Cerebellar nuclear complex (tissue), 1 donor: Measurements from ENCODE around the gene OR9A2.
"Not testable (repeated sequence)": the region's sequence is repeated elsewhere in the genome, so short reads cannot be mapped to it uniquely, and the experiment has no call there.

Source experiments
- DNase-seq, 2 experiments: peaks; one replicate each; lab custom pipeline; 2025; lab: John Stamatoyannopoulos, UW

The OR9A2 gene

DNA sequence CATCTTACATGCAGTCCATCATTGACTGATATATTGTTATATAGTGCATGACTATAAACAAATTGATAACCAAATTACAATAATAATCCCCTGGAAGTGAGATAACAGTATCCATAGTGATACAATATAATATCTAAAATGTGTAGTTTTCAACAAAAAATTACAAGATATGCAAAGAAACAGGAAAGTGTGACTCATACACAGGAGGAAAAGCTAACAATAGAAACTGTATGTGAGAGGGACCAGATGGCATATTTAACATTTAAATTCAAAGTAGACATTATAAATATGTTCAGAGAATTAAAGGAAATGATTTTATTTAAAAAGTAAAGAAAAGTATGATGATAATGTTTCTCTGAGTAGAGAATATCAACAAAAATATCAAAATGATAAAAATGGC lies 8.0 kb downstream of the OR9A2 start:
- DNase-seq = no peak

DNA sequence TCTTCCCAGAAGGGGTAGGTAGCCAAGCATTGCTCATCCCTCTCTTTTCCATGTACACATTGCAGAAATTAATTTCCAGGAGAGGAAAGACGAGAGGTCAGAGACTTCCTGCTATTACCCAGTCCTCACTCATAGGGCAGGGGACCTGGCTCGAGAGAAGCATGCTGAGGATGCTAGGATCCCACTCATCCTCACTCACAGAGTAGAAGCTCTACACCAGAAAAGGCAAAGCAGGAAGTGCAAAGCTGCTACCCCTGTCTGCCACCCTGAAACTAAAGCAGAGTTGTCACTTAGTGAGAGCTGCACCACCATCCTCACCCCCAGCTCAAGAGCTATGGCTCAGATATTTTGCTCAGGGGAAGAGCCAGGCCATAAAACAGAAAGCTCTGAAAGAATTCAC lies 9.9 kb downstream of the OR9A2 start:
- no peak for DNase-seq

DNA sequence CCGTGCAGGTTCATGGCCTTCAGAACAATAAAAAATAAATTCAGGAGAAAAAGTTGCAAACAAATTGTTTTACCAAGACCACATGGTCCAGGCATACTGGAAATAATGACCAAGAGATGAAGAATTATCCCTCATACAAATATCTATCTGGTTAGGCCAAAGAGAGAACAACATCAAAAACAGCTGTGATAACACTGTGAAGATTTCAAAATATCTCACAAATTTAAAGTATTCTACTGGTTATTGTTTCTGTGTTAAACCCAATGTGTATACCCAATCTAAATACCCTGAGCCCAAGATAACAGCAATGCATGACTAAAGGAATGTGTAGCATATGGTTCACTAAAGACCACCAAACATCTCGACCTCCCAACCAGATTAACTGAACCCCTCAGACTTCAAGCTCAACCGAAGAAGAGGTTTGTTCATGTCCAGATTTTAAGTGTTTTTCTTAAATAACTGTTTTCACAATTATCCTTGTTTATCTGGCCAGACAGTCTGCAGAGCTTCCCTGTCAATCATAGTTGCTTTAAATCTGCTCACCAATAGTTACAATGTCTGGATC lies 10.9 kb downstream of the OR9A2 start:
- DNase-seq = no peak

DNA sequence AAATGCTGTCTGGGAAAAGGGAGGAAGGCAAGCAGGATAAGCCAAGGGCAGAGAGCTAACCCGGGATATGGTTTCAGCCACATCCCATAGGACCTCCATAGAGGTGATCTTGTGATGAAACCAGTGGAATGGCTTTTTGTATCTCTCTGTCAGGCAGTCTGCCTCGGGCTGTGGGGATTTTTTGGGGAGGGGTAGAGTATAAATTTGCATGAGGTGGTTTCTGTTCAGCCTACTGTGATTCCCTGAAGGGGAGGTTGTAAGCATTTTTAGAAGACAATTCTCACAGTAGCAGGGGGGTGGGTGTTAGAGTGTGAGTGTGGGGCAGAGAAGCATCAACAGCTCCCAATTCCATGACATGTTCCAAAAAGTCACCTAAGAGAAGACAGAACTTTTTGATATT lies 11.8 kb downstream of the OR9A2 start:
- no peak for DNase-seq

DNA sequence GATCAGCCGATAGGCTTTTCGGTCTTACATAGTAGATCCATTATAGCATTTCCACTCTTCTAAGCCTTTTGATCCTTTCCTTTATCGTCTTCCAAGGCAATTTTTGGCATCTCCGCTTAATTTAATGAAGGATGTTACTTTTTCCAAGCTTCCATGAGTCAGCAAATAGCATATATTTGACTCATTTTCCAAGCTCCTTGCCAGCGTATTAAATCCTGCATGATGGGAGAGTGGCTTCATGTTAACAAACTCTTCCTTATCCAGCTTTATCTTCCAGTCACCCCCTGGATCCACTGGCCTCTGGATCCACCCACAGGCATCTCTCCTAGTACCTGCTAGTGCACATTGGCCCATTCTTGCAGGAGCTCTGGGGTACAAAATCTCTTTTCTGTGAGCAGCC lies 13.0 kb downstream of the OR9A2 start:
- no peak for DNase-seq

DNA sequence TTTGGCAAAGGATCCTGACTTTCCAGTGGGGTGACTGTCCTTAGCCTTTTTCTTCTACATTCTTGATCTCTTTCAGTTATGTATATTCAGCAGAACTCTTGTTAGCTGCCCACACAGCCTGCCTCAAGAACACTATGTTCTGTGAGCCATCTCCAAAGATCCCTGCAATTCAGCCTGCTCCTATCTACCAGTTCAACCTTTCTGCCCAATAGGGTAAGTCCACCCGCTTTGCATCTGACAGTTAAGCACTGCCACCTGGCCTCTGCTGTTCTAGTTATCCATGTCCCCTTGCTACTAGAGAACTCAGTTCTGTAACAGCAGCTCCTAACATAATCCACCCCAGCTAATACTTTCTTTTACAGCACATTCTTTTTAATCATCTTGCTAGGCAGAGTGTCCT lies 13.5 kb downstream of the OR9A2 start:
- no peak for DNase-seq

DNA sequence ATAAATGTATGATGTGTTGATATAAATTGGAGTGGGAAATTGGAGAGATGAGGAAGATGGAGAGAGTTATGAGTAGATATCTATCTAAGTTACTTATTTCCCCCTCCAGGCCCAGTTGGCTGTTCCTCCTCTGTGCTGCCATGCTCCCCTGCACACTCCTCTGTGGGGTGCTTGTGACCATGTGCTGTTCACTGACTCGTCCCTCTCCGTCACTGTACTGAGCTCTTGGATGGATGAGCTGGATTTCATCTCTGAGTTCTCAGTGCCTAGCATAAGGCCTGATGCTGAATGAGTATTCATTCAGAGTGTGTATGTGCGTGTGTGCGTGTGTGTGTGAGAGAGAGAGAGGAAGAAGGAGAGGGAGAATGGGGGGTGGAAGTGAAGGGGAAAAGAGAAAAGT lies 14.5 kb downstream of the OR9A2 start:
- no peak for DNase-seq

DNA sequence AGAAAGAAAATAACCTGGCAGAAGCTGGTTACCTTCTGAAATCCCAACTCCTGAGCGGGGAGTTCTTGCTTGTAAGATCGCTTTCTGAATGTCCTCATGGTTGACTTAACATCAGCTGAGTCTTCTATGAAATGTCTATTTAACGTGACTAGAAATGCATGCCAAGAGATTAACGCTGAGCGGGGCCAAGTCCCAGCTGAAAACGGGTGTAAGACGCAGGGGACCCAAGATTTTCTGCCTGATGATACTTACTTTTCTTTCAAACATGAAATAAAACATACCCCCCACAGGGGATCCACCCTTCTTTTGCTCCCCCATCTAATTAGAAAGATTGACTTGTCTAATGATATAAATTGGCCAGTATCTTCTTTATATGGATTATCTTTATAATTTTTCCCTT lies 14.9 kb downstream of the OR9A2 start:
- no peak for DNase-seq

DNA sequence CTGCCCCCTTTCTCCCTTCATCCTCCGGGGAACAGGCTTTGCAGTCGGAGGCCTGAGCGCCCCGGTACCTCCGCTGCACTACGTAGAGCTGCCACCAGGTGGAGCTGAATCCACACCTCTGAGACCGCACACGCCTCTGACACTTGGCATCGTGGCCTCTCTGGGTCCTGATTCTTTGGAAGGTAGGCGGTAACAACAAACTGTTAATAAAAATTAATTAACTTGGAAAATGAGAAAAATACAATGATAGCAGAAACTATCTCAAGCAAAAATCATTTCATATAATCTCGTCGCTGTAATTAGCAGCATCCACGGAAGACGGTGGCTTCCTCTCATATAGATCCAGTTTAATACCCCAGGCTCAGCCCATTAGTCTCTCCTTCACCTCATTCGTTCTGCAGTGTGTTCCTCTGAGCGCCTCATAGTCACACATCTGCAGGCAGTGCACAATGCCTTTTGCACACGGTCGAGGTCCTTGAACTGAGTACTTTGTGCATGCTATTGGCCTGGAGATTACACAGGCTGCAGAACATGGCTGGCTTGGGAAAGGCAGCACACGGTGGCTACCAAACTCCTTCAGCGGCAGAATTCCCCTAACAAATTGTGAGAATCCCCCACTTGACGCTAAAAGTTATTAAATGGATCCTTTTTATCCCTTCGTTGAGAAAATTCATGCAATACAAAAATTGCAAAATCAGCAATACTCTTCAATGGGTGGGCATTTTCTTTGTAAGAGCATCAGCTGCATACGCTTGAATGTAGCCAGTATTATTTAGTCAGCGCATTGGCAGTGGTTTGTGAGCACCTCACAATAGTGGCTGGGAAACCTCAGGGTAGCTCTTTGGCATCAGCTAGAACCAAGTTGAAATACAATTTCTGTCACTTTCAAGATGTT lies 18.7 kb downstream of the OR9A2 start:
- DNase-seq = no peak

DNA sequence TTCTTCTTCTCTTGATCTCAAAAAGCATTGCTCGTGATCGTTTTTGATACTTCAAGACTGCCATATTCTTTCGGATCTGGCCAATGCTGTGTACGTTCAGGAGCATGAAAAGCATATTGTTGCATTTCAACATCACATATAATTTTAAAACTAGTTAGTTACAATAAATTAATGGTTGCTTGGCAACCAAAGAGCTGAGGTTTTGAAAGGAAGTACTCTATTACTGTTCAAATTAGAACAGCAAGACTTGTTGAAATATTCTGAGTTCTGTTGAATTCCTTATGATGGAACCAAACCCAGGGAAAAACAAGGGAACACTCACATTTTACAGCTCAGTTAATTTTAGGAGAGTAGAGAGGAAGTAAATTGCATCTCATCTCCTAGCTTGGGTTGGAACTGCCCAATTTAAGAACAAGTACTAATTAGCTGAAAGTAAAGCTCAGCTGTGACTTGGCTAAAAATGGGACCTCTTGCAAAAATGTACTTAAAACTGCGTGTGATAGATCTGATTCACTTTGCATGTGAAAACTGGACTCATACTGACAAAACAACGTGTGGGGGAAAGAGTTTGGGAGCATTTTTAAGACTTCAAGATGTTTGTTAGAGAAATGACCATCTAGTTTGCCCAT lies 21.2 kb downstream of the OR9A2 start:
- no peak for DNase-seq

DNA sequence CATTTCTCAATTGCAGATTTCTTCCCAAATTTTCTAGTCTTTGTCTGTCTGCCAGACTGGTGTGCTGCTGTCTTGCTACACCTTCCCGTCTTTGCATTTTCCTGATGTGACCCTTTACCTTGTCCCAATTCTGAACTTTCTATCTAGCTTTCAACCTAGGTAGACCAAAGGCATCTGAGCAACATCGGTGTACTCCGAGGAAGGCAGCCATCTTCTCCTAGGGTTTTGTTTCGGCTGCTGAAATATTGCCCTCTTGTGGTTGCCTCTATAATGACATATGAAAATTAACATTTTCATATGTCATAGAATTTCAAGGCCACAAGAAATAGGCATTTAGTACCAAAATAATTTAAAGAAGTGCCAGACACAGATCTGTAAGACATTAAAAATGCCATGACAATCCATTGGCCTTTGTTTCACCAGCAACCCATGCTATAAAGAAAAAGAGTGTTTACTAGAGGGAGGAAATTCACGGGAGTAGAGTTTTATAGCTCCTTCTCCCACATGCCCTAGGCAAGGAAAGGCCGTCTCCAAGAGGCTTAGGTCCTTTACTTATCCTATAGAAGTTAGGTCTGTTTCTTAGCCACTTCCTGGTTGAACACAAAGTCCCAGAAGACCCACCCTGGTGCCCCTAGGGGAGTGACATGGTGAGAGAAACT lies 23.4 kb downstream of the OR9A2 start:
- DNase-seq = no peak

DNA sequence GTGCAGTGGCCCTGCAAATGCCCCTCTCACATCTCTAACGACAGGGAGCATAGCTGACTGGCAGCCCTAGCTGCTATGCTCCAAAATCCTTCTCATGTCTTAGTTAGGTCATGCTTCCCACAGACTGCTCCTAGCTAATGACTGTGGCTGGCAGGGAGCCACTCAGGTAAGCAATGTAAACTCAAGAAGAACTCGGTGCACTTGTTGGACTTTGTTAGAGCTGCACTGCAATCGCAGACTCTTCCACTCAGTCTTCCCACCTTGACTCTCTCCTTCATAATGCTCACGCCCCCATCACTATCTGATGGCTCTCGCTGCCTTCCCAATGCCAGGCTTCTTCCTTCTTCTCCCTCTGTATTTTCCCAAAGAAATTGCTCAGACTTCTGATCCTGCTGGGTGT lies 24.0 kb downstream of the OR9A2 start:
- DNase-seq = no peak

DNA sequence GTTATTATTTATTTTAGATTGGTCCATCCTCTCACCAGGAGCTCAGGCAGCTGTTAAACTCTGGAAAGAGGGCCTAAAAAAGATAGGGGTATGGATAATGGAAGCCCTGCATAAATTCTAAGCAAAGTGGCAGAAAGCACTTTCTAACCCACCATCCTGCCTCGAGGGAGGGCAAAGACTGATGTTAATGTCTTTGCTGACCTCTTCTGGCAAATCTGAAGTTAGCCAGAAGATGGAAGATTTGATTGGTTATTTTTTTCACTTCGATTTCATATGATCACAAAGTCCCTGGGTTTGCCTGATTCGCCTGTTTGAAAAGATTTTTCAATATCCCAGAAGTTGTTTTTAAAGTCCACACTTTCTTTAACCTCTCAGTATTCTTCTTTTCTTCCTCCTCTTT lies 24.8 kb downstream of the OR9A2 start:
- no peak for DNase-seq

DNA sequence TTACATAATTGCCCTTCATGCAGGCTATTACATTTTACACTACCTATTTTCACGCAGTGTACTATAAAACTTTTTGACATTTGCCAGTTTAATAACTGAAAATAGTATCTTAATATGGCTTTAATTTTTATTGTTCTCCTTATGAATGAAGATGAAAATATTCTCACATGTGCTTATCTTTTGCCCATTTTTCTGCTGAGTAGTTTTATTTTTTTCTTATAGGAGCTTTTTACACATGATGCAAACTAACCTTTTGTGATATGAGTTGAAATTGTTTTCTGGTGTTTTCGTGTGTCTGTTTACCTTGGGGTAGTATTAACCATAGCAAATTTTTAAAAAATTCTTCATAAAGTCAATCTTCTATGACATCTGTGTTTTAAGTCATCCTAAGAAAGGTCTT lies 26.3 kb downstream of the OR9A2 start:
- no peak for DNase-seq

DNA sequence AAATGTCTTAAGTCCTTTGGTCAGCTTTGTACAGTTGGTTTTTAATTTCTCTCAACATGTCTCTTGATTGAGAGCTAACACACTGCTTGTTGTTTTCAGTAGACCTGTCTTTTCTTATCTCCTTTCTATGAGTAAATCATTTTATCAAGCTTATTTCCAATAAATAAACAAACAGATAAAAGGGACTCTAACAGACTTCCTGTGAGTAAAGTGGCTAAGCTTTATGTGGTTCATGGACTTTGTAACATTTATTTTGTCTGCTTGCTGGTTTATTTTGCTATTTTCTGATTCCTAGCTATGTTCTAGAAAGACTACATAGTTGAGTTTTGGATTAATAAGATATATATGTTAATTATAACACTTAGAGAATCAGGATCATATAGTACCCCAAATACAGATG lies 27.1 kb downstream of the OR9A2 start:
- DNase-seq = no peak

DNA sequence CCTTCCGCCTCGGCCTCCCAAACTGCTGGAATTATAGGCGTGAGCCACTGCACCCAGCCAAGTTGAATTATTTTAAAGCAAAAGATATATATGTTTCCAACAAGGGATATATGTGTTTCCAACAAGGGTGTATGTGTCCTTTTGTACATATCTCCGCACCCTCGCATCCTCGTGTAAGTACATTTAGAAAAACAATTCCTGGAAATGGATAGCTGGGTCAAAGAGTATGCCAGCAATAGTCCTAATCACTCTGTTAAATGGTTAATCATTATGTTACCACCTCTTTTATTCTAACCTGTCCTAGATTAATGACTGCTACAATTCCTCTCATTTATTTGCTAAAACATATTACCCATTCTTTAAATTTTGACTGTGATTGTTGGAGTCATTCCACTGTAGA lies 28.0 kb downstream of the OR9A2 start:
- no peak for DNase-seq

DNA sequence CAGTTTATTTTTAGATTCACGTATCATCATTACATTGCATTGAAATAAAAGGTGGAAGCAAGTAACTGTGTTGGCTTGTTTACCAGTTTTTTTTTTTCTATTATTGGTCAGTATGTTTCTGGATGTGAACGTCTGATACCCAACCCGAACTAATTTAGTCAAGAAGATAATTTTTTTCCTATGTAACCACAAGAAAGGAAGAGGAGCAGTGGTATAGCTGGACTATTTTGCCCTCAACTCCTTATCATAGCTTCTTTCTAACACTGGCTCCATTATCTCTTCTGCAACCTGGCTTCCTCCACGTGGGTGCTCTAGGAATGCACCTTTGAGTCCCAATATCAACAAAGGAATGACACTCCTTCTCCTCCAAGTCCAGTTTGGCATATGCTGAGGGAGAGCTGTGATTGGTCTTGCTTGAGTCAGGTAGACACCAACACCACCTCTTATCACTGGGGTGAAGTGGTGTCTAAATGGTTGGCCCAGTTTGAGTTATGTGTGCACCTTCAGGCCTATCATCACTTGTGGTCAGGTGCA lies 29.4 kb downstream of the OR9A2 start:
- DNase-seq = no peak

DNA sequence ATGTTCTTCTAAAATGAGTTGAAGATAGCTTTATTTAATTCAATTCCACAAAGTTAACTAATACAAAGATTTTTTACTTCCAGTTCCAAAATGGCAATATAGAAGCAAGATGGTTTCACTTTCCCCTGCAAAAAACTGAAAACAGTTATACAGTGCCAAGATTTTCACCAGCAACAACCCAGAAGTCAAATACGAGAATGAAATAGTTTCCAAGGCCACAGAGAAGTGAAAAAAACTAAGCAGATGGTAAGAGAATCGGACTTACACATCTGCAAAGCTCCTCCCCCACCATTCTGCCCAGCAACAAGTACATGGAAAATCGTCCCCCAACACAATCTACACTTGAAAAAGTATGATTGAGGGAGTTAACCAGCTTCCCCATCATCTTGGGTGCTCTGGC lies 34.5 kb downstream of the OR9A2 start:
- DNase-seq = no peak

DNA sequence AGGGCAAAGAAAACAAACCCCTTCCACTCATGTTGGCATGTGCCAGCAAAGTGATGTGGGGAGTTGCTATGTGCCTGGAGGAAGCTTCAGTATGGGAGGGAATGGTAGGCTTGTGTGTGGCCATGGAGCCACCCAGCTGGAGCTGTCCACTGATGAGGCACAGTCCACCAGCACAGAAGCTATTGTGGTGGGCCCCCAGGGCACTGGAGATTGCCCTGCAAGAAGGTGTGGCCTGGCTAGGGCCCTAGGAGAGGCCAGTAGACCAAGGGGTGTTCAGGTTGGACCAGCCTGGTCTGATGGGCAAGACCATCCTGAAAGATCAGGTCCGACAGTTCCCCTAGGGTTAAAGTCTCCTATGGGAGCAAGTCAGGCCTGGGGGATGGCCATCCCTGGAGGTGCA lies 42.6 kb downstream of the OR9A2 start:
- DNase-seq = no peak

DNA sequence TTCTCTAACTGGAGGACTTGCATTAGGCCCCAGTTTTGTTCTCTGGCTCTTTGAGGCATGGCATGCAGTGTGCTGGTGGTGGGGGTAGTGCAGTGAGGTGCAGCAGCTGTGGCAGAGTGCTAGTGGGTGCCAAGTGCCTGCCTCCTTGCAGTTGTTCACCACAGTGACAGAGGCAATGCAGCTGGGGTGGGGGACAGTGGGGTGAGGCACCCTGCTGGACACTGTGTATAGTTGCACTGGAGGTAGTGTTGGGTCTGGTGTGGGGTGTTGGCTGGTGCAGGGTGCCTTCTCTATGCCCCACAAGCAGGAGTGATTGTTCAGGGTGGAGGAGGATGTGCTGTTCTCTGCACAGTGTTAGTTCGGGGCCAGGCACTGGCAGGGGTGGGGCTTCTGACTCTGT lies 43.1 kb downstream of the OR9A2 start:
- no peak for DNase-seq

DNA sequence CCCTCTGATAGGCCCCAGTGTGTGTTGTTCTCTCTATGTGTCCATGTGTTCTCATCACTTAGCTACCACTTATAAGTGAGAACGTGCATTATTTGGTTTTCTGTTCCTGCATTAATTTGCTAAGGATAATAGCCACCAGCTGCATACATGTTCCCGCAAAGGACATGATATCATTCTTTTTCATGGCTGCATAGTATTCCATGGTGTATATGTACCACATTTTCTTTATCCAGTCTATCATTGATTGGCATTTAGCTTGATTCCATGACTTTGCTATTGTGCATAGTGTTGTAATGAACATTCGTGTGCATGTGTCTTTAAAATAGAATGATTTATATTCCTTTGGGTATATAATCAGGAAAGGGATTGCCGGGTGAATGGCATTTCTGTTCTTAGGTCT lies 48.5 kb downstream of the OR9A2 start:
- DNase-seq = not testable (repeated sequence)
